Muscle of leg (tissue), 11 donors: ENCODE data around the gene TM9SF4. TPM values are rescaled to one million over a fixed set of nuclear protein-coding genes. Genes with fewer than 3 reads are reported as not detected.

Experiments used
- DNase-seq: peaks from one replicate; pipeline ENCODE4 v3.0.0; 2013
- H3K27ac ChIP-seq: one replicate; pipeline ENCODE4 v1.5.1; 2013; ENCODE audit warnings: mild to moderate bottlenecking, low read length, control low read depth
- H3K27me3 ChIP-seq: one replicate; pipeline ENCODE4 v1.6.1; 2013; ENCODE audit warnings: low read length; ENCODE audit not compliant: control insufficient read depth, insufficient read depth
- H3K36me3 ChIP-seq: one replicate; pipeline ENCODE4 v1.6.1; 2013; ENCODE audit warnings: low read length; ENCODE audit not compliant: control insufficient read depth, insufficient read depth
- H3K4me1 ChIP-seq: one replicate; pipeline ENCODE4 v1.6.1; 2013; ENCODE audit warnings: low read length; ENCODE audit not compliant: control insufficient read depth, insufficient read depth
- H3K4me3 ChIP-seq: one replicate; pipeline ENCODE4 v1.5.1; 2013; ENCODE audit warnings: low read length, control low read depth
- H3K9me3 ChIP-seq: replicated peaks from 2 replicates; pipeline ENCODE4 v1.6.1; 2013; ENCODE audit warnings: low read depth, low read length; ENCODE audit not compliant: control insufficient read depth
- WGBS: methylation state at CpG from one replicate; pipeline ENCODE4 v1.1.5; 2013; ENCODE audit warnings: missing lambda C conversion rate; ENCODE audit not compliant: insufficient coverage; 5-methylcytosine and 5-hydroxymethylcytosine counted together
- polyA plus RNA-seq, 8 donors: library from polyadenylated mRNA; unstranded; fragments of 120-200 nt; gene quantifications; one replicate each; pipeline versions ENCODE4 v1.2.1 to v1.2.3, GENCODE V29; 2013; ENCODE audit warnings: inconsistent platforms in 1 of 8, low replicate concordance in 1 of 8; ENCODE audit not compliant: insufficient read length in 8 of 8, insufficient read depth in 1 of 8
- total RNA-seq: library from RNA; stranded (reverse); fragments of 120-200 nt; gene quantifications from one replicate; pipeline ENCODE4 v1.2.4, GENCODE V29; 2013

TM9SF4 gene
- total and polyA plus RNA-seq, 9 donors, result 25.7 to 55.4 (median 43.9) TPM

DNA sequence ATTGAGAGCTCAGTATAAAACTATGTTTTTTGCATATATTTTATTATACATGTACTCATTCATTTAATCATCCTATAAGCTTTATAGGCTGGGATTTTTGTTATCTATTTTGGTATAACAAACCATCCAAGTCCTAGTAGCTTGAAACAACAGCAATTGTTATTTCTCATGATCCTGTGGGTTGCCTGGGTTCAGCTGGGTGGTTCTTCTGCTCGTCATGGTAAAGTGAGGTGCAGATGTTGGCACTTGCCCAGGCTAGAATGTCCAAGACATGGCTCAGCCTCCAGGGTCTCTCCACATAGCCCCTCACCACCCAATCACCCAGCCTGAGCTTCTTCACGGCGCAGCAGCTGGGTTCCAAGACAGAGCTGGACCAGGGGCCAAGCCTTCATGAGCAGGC lies 20.8 kb upstream of the TM9SF4 start:
- peaks cover 8% of the 10 kb centered on the region for H3K27me3 ChIP-seq
- no peak overlapping the region for H3K4me3 ChIP-seq
- no peak for DNase-seq
- H3K4me1 ChIP-seq, result no peaks in the 10 kb centered on the region
- no peaks in the 10 kb centered on the region for H3K36me3 ChIP-seq
- H3K27ac ChIP-seq, result no peak overlapping the region
- H3K9me3 ChIP-seq, result no peaks in the 10 kb centered on the region
- WGBS, result 92% methylated on average over 2 of the region's 3 CpGs

DNA sequence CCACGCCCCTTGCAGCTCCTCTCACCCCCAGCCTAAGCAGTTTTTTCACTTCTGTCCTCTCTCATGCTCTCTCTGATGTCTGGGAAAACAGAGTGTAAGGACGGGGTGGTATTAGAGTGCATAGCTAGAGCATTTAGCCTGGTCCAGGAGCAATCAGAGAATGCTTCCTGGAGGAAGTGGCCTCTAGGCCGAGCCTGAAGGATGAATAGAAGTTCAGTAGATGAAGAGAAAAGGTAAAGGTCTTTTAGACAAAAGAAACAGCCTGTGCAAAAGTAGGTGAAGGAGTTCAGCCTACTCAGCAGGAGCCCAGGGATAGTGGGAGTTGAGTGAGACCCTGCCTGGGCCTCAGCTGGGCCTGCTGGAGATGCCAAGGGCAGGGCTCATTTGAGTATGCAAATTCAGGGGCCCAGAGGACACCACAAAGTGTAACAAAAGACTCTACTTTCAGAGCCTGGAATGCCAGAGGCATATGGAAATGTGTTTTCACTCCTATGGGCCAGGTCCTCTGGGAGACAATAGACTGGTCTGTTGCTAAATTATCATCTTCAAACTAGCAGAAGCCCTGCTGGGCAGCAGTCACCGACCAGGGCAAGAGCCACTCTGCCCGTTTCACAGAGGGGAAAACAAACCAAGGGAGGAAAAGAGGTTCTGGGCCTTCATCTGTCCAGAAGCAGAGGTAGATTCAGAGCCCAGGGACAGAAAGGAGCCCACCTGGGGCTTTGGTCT lies 19.7 kb upstream of the TM9SF4 start:
- Histone ChIP-seq H3K27me3 (peaks cover 7% of the 10 kb centered on the region), H3K4me3 (no peak overlapping the region), H3K36me3 (no peaks in the 10 kb centered on the region), H3K4me1 (no peaks in the 10 kb centered on the region), H3K27ac (no peak overlapping the region), H3K9me3 (no peaks in the 10 kb centered on the region)
- 34% methylated on average over 3 of the region's 5 CpGs for WGBS
- DNase-seq, result no peak

DNA sequence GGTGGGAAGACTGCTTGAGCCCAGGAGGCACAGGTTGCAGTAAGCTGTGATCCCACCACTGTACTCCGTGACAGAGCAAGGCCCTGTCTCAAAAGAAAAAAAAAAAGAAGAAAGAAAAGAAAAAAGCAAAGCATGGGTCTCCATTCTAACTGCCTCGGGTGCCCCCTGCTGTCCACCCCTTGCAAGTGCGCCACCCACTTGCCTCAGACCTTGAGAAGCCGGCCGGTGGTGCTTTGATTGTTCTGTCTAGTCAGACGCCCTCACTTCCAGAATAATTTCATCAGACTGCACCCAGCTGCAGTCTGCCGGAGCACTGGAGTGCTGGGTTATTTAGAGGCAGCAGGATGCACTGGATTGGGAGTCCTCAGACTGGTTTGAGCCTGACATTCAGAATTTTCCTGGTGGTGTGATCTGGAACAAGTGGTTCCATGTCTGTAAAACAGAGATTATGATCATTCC lies 17.6 kb upstream of the TM9SF4 start:
- no peak overlapping the region for H3K27ac ChIP-seq
- WGBS, result 0% methylated on average over 2 of the region's 7 CpGs
- DNase-seq, result peak; percentile 61
- no peaks in the 10 kb centered on the region for H3K36me3 ChIP-seq
- H3K27me3 ChIP-seq, result peaks cover 7% of the 10 kb centered on the region
- H3K9me3 ChIP-seq, result no peaks in the 10 kb centered on the region
- no peaks in the 10 kb centered on the region for H3K4me1 ChIP-seq
- H3K4me3 ChIP-seq, result no peak overlapping the region

DNA sequence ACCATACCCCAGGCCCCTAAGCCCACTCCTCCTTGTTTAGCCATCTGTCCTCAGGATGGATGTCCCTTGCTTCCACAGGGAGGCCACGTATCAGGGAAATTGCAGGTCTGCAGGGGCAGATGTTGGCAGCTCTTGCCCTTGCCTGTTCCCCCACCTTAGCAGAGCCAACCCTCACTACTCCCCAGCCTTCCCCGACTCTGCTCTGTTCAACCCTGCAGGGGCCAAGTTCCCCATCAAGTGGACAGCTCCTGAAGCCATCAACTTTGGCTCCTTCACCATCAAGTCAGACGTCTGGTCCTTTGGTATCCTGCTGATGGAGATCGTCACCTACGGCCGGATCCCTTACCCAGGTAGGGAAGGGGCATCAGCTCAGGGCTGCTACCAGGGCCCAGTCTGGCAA lies 10.7 kb upstream of the TM9SF4 start:
- Histone ChIP-seq H3K4me1 (no peaks in the 10 kb centered on the region), H3K4me3 (no peak overlapping the region), H3K27me3 (peaks cover 11% of the 10 kb centered on the region), H3K9me3 (no peaks in the 10 kb centered on the region), H3K36me3 (no peaks in the 10 kb centered on the region), H3K27ac (no peak overlapping the region)
- no peak for DNase-seq
- 75% methylated on average over 5 of the region's 6 CpGs for WGBS

DNA sequence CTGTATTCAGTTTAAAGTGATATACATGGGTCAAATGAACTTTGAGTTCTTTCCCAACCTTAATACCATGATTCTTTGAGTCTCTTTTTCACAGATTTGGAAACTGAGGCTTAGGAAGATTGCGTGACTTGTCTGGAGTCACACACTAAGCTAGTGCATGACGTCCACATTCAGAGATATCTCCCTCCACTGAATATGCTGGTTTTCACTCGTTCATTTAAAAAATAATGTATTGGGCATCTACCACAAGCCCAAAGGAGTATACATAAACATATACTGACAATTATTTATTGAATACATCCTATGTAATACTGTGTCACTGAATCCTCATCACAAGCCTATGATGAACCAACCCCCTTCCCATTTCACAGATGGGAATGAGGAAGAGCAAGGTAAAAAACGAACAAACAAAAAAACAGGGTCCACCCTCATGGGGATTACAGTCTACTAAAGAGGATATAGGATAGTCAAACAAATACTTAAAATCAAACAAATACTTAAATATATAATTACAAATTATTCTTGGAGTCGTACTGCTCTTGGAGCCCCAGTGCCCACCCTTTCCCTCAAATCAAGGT lies 611 bp upstream of the TM9SF4 start:
- Histone ChIP-seq H3K4me3 (peak overlapping the region; percentile 89), H3K36me3 (no peaks in the 10 kb centered on the region), H3K4me1 (peaks cover 9% of the 10 kb centered on the region), H3K27ac (peak overlapping the region; percentile 99), H3K27me3 (peaks cover 3% of the 10 kb centered on the region), H3K9me3 (no peaks in the 10 kb centered on the region)
- WGBS, result 90% methylated on average over 2 of the region's 5 CpGs
- DNase-seq, result no peak

DNA sequence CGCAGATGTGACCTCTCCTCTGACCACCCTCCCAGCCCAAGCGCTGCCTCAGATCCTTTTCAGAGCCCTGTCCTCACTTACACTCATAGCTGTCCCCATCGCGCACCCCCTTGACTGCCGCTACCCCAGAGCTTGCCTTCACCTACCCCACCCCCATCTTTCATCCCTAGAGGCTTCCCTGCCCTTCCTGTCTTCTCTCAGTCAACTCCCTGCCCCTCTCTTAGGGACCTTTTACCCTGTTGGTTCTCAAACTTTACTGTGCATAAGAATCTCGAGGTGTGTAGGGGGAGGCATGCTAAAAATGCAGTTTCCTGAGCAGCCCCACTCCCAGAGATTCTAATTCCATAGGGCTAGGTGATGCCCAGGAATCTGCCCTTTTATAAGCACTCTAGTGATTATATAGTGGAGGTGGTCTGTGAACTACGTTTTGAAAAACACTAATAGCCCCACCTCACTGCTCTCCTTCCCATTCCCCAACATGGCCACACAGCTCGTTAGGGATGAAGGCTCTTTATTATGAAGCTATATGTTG lies 725 bp downstream of the TM9SF4 start:
- peaks cover 7% of the 10 kb centered on the region for H3K36me3 ChIP-seq
- no peaks in the 10 kb centered on the region for H3K9me3 ChIP-seq
- H3K4me3 ChIP-seq, result peak overlapping the region; percentile 89
- peak overlapping the region; percentile 99 for H3K27ac ChIP-seq
- 2% methylated on average over 5 of the region's 8 CpGs for WGBS
- no peak for DNase-seq
- peaks cover 3% of the 10 kb centered on the region for H3K27me3 ChIP-seq
- H3K4me1 ChIP-seq, result peaks cover 9% of the 10 kb centered on the region

DNA sequence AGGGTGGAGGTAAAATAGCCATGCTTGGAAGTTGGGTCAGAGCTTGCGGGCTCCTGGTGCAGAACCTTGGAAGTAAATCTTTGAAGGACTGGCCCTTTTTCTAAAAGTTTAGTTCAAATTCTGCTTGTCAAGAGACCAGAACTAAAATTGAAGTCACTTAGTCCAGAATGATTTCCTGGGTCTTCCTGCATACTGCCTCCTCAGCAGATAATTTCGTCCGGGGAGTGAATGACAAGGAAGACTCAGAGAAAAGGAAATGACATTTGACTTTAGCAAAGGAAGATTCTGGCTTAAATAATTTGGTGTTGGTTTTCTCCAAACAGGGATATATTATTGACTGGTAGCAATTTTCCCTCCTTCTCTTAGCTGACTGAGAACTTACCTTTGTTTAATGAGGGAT lies 1.2 kb downstream of the TM9SF4 start:
- no peak for DNase-seq
- H3K4me1 ChIP-seq, result peaks cover 9% of the 10 kb centered on the region
- peaks cover 7% of the 10 kb centered on the region for H3K36me3 ChIP-seq
- no peaks in the 10 kb centered on the region for H3K9me3 ChIP-seq
- H3K4me3 ChIP-seq, result peak overlapping the region; percentile 89
- 58% methylated on average over 3 of the region's 3 CpGs for WGBS
- H3K27me3 ChIP-seq, result no peaks in the 10 kb centered on the region
- no peak overlapping the region for H3K27ac ChIP-seq

DNA sequence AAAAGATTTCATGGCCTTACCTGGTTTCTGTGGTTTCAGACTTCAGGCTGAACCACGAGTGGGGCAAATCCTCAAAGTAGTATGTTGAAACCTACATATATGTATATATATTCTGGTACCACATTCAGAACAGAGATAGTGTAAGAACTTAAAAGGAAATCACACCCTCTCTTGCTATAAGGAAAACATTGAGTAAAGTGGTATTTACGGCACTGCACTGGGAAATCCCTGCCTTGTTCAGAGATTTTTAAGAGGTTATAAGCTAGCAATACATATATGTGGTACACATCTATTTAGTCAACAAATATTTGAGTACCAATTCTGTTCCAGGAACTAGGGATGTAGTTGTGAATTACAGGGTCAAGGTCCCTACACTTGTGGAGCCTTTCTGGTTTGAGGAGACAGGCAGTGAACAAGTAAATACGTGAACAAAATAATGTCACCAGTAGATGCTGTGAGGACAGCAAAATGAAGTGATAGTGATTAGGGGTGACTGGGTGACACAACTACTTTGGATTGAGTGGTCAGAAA lies 1.7 kb downstream of the TM9SF4 start:
- H3K4me3 ChIP-seq, result no peak overlapping the region
- peaks cover 7% of the 10 kb centered on the region for H3K36me3 ChIP-seq
- DNase-seq, result no peak
- no peaks in the 10 kb centered on the region for H3K9me3 ChIP-seq
- peaks cover 9% of the 10 kb centered on the region for H3K4me1 ChIP-seq
- whole genome bisulfite sequencing, result 87% methylated on average over 1 of the region's 3 CpGs
- H3K27ac ChIP-seq, result no peak overlapping the region
- no peaks in the 10 kb centered on the region for H3K27me3 ChIP-seq

DNA sequence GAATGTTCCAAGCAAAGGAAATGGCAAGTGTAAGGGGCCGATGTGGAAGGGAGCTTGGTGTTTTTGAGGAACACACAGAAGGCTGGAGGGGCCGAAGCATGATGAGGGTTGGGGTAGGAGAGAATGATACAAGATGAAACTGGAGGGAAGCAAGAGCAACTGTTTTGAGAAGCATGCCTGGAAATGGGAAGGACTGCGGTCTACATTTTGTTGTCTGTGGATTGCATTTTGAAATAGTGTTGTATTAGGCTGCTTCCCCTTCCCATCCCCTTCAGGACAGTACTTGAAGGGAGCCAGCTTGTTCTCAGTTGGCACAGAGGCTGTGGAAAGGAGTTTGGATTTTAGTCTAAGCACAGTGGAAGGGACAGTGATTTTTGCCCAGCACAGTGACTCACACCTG lies 2.2 kb downstream of the TM9SF4 start:
- DNase-seq, result peak; percentile 41
- no peaks in the 10 kb centered on the region for H3K9me3 ChIP-seq
- H3K36me3 ChIP-seq, result peaks cover 7% of the 10 kb centered on the region
- no peak overlapping the region for H3K4me3 ChIP-seq
- H3K4me1 ChIP-seq, result peaks cover 9% of the 10 kb centered on the region
- H3K27ac ChIP-seq, result no peak overlapping the region
- H3K27me3 ChIP-seq, result no peaks in the 10 kb centered on the region
- WGBS, result 94% methylated on average over 2 of the region's 3 CpGs

DNA sequence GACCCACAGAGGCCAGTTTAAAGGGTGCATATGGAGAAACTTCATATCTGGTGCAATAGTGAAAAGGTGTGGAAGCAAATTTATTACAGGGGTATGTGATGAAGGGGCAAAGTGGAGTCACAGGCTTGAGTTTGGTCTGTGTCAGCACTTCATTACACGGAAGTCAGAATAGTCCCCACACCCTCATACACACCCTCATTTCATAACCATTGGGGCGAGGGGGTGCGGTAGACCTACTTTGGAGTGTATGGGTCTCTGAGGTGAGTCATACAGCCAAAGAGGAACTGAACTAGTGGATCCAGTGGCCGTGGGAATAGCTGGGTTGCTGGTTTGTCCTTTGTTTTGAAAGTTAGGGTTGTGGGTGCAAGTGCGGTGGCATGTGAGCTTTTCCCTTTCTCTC lies 3.3 kb downstream of the TM9SF4 start:
- DNase-seq, result no peak
- Histone ChIP-seq H3K27me3 (no peaks in the 10 kb centered on the region), H3K9me3 (no peaks in the 10 kb centered on the region), H3K4me1 (peaks cover 9% of the 10 kb centered on the region), H3K4me3 (no peak overlapping the region), H3K27ac (no peak overlapping the region), H3K36me3 (peaks cover 7% of the 10 kb centered on the region)
- 82% methylated on average over 2 of the region's 5 CpGs for WGBS
